Naive B cell (primary cell): Measurements from ENCODE around the gene DLGAP3. TPM values are rescaled to one million over a fixed set of nuclear protein-coding genes. Genes with fewer than 3 reads are reported as not detected.

ENCODE experiments used
- ATAC-seq, 2 donors: fragments of 150-1000 bp; cut with Tn5 transposase; 2 replicates each; pipeline ENCODE4 v1.10.0; 2021; ENCODE audit warnings: low read depth in 2 of 2, mild to moderate bottlenecking in 2 of 2, moderate library complexity in 2 of 2
- DNase-seq: peaks from one replicate; pipeline ENCODE4 v3.0.0; 2022
- H3K27ac Mint-ChIP-seq, 6 donors: one replicate each; pipeline ENCODE4 v1.8.0; 2020 to 2022; ENCODE audit warnings: mild to moderate bottlenecking in 6 of 6, mixed read lengths in 6 of 6, moderate library complexity in 5 of 6, inconsistent platforms in 2 of 6
- H3K27me3 Mint-ChIP-seq, 3 donors: one replicate each; pipeline ENCODE4 v1.8.0; 2021 to 2022; ENCODE audit warnings: mixed read lengths in 3 of 3, mild to moderate bottlenecking in 1 of 3
- H3K36me3 Mint-ChIP-seq, 2 donors: one replicate each; pipeline ENCODE4 v1.8.0; 2020 to 2022; ENCODE audit warnings: mixed read lengths in 2 of 2, inconsistent platforms in 1 of 2, mild to moderate bottlenecking in 1 of 2
- H3K4me1 Mint-ChIP-seq, 3 donors: one replicate each; pipeline ENCODE4 v1.8.0; 2020 to 2022; ENCODE audit warnings: mixed read lengths in 3 of 3, inconsistent platforms in 1 of 3, mild to moderate bottlenecking in 1 of 3, moderate library complexity in 1 of 3
- H3K4me3 Mint-ChIP-seq, 8 donors: one replicate each; pipeline ENCODE4 v1.8.0; 2020 to 2022; ENCODE audit warnings: mild to moderate bottlenecking in 8 of 8, mixed read lengths in 8 of 8, moderate library complexity in 8 of 8, inconsistent platforms in 2 of 8
- H3K9me3 Mint-ChIP-seq, 7 donors: one replicate each; pipeline ENCODE4 v1.8.0; 2020 to 2022; ENCODE audit warnings: mixed read lengths in 7 of 7, mild to moderate bottlenecking in 5 of 7, inconsistent platforms in 2 of 7, moderate library complexity in 1 of 7
- polyA plus RNA-seq, 6 donors: library from polyadenylated mRNA; unstranded; fragments of 300-500 nt; fragmentation: Illumina TruSeq; gene quantifications; one replicate each; pipeline ENCODE4 v1.2.3, GENCODE V29; 2021; ENCODE audit warnings: low read depth in 6 of 6

The DLGAP3 gene
- polyA plus RNA-seq, 6 donors from 2014 or later: 0.25 to 1.4 (median 0.41) TPM; not detected in 1

DNA sequence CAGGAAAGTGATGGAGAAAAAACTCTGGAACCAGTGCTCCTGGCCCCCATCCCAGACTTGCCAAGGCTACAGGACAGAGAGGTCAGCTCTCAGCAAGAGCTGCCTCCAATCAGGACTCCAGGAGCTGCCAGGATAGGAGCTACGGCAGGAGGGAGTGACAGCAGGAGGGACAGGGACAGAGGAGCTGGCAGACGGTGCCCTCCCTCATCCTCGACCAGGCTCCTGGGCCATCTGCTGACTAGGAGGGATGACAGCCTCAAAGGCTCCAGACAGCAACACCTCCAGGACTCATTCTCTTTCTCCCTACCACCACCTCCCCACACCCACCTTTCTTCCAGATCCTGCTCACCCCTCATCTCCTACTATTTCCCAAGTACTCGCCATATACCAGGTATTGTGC is 22.7 kb downstream of the DLGAP3 start:
- ATAC-seq (no peak), DNase-seq (no peak)
- Mint-ChIP-seq H3K36me3 (peaks cover 0 to 19% of the 10 kb centered on the region in 2 donors), H3K27ac (peak overlapping the region in 1 of 6 donors; percentile 79), H3K4me3 (no peak overlapping the region), H3K9me3 (peaks cover 0 to 10% (median 0%) of the 10 kb centered on the region in 7 donors), H3K4me1 (peaks cover 1 to 18% (median 7%) of the 10 kb centered on the region in 3 donors), H3K27me3 (peaks cover 0 to 8% (median 0%) of the 10 kb centered on the region in 3 donors)

DNA sequence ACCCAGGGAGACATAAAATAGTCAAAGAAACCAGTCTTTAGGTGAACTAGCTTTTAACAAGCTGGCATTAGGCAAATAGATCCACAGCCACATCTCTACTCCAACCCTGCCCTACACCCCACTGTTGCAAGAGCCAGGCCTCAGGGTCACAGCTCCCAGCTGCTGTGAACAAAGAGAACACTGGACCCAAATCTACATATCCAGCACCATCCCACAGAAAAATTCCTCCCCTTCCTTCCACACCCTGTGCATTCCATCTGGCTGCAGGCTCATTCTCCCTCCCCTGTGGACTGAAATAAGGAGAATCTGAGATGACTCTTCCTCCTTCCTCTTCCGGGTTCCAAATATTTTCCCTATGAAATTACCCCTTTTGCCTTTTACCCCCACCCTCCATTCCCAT is 23.2 kb downstream of the DLGAP3 start:
- no peak for DNase-seq
- ATAC-seq: no peak
- Mint-ChIP-seq H3K9me3 (peaks cover 0 to 10% (median 0%) of the 10 kb centered on the region in 7 donors), H3K36me3 (peaks cover 0 to 19% of the 10 kb centered on the region in 2 donors), H3K4me1 (peaks cover 6 to 22% (median 7%) of the 10 kb centered on the region in 3 donors), H3K27me3 (peaks cover 0 to 8% (median 0%) of the 10 kb centered on the region in 3 donors), H3K27ac (peak overlapping the region in 2 of 6 donors; percentile 18 to 79), H3K4me3 (no peak overlapping the region)

DNA sequence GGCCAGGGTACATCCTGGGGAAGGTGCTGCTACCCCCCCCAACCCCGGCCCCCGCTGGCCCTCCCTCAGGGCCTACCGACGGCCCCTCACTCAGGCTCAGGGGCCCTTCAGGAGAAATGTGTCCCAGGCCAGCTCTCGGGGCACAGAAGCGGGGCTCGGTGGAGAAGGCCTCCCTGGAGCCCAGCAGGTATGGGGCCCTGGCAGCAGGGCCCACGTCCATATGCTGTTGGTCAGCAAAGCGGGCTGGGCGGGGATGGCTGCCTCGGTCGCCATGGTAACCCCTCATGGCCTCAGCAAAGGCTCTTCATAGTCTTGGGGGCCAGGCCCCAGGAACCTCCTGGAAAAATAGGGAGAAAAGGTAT is 24.4 kb downstream of the DLGAP3 start:
- H3K36me3 Mint-ChIP-seq: peaks cover 0 to 13% of the 10 kb centered on the region in 2 donors
- no peak for ATAC-seq
- H3K9me3 Mint-ChIP-seq: peaks cover 0 to 6% (median 0%) of the 10 kb centered on the region in 7 donors
- H3K4me1 Mint-ChIP-seq: peaks cover 13 to 23% (median 16%) of the 10 kb centered on the region in 3 donors
- H3K27ac Mint-ChIP-seq: no peak overlapping the region
- no peak for DNase-seq
- no peak overlapping the region for H3K4me3 Mint-ChIP-seq
- H3K27me3 Mint-ChIP-seq: peaks cover 0 to under 1% (median 0%) of the 10 kb centered on the region in 3 donors

DNA sequence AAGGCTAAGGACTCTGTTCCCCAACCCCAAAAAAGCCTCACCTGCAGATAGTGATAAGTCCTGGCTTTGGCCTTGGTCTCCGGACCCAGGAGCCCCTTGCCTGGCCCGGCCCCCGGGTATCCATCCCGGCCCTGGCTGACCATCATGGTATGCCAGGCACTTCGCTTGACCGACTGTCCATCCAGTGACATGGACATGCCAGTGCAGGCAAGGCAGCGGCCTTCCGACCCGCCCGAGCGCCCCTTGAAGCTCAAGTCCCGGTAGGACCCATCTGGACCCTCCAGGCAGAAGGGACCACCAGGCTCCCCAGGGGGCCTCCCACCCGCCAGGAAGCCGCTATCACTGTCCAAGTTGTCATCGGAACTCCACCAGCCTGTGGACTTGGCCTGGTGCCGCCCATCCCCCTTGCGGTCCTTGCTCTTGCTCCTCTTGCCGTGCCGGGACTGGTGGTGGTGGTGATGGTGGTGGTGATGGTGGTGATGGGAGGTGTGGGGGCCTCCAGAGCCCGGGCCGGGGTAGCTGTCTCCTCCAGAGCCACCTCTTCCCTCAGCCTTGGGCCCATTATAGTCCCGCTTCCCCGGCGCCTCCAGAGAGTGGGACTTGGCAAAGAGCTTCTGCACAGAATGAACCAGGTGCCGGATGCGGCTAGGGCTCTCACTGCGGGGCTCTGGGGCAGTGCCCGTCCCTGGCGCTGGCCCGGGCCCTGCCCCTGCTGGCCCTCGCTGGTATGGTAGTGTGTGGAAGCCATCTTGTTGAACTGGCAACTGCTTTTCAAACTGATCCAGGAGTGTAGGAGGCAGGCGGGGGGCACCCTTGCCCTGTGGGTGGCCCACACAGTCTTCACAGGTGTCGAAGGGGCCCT is 25.0 kb downstream of the DLGAP3 start:
- peaks cover 0 to 6% (median 0%) of the 10 kb centered on the region in 7 donors for H3K9me3 Mint-ChIP-seq
- peaks cover 13 to 23% (median 16%) of the 10 kb centered on the region in 3 donors for H3K4me1 Mint-ChIP-seq
- no peak overlapping the region for H3K27ac Mint-ChIP-seq
- H3K36me3 Mint-ChIP-seq: peaks cover 0 to 13% of the 10 kb centered on the region in 2 donors
- no peak for ATAC-seq
- H3K4me3 Mint-ChIP-seq: no peak overlapping the region
- DNase-seq: no peak
- H3K27me3 Mint-ChIP-seq: no peaks in the 10 kb centered on the region

DNA sequence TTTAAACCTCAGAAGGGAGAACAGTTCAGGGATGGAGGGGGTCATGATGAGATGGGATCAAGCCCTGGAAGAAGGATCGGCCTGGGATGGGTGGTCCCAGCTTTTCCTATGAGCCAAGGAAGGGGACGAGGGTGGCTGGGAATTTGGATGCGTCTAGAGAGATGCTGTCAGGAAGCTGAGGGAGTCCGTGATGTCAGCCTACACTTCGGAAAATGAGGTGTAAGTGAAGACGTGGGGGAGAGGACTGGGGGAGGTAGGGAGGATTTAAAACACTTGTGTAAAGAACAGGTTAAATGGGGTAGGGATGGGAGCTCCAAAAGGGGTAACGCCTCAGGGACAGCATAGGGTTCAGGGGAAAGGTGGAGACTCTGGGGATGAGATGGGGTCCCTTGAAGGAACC is 27.5 kb downstream of the DLGAP3 start:
- Mint-ChIP-seq H3K36me3 (peaks cover 0 to 9% of the 10 kb centered on the region in 2 donors), H3K4me3 (no peak overlapping the region), H3K27ac (peak overlapping the region in 2 of 6 donors; percentile 65 to 90), H3K27me3 (no peaks in the 10 kb centered on the region), H3K9me3 (no peaks in the 10 kb centered on the region), H3K4me1 (peaks cover 9 to 15% (median 13%) of the 10 kb centered on the region in 3 donors)
- DNase-seq (no peak), ATAC-seq (no peak)

DNA sequence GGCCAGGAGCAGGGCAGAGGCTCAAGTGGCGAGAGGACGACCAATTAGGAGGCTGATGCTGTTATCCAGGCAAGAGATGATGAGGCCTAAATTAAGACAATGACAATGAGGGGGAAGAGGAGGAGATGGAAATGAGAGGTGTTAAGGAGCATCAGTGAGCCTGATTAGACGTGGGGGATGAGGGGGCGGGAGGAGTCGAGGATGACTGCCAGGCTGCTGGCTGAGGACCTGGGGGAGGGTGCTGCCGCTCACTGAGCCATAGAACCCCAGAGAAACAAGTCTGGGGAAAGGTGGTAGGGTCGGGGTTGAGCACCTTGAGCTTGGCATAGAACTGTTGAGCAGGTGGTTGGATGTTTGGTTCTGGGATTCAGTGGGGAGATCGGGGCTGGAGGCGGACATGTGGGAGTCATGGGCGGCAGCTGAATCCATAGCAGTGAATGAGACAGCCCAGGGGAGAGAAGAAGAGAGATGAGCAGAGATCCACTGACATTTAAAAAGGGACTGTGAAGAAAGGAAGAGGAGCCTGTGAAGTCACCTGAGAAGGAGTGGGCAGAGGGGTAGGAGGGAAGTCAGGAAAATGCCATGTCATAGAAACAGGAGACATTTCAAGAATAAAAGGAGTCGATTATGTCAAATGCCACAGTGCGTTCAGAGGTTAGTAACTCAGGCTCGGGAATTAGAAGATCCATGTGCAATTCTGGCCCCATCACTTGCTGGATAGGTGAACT is 28.5 kb downstream of the DLGAP3 start:
- Mint-ChIP-seq H3K27me3 (no peaks in the 10 kb centered on the region), H3K27ac (peak overlapping the region in 1 of 6 donors; percentile 90), H3K36me3 (no peaks in the 10 kb centered on the region), H3K4me1 (peaks cover 9 to 15% (median 13%) of the 10 kb centered on the region in 3 donors), H3K4me3 (no peak overlapping the region), H3K9me3 (no peaks in the 10 kb centered on the region)
- ATAC-seq (no peak), DNase-seq (no peak)

DNA sequence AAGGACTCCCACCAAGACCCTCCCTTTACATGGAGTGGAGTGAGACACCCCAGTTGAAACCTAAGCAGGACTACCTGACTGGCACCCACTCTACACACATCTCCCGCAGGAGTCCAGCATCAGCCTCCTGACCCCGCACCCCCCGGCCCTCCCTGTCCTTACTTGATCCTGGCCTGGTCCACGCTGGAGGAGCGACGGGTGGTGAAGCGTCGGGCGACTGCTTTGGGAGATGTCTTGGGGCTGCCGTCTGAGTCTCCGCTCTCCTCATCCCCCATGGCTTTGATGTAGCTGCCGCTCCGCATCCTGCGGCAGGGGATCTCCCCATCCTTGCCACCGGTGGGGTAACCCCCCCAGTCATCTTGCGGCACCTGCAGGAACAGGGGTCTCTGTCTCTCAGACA is 29.5 kb downstream of the DLGAP3 start:
- ATAC-seq (no peak), DNase-seq (no peak)
- H3K4me1 Mint-ChIP-seq: peaks cover 9 to 15% (median 13%) of the 10 kb centered on the region in 3 donors
- peak overlapping the region in 2 of 6 donors; percentile 33 to 62 for H3K27ac Mint-ChIP-seq
- H3K4me3 Mint-ChIP-seq: no peak overlapping the region
- no peaks in the 10 kb centered on the region for H3K9me3 Mint-ChIP-seq
- H3K36me3 Mint-ChIP-seq: no peaks in the 10 kb centered on the region
- no peaks in the 10 kb centered on the region for H3K27me3 Mint-ChIP-seq

DNA sequence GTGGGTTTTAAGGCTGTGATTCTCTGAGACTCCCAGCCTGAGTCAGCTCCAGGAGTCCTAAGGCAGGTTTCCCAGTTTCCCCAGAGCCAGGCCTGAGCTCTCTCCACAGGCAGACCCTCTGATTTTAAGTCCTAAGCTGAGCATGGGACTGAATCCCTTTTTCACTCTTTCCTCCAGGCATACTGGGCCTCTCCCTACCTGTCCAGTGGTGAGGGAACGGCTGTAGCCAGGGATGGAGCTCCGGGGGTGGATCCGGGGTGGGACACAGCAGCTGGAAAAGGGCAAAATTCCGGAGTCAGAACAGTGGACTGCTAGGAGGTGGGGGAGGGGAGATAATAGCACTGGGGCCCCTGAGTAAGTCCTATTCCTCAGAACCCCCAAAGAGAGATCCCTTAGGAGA is 30.0 kb downstream of the DLGAP3 start:
- no peaks in the 10 kb centered on the region for H3K27me3 Mint-ChIP-seq
- H3K4me3 Mint-ChIP-seq: no peak overlapping the region
- H3K27ac Mint-ChIP-seq: no peak overlapping the region
- no peaks in the 10 kb centered on the region for H3K9me3 Mint-ChIP-seq
- H3K36me3 Mint-ChIP-seq: peaks cover 0 to 1% of the 10 kb centered on the region in 2 donors
- ATAC-seq (no peak), DNase-seq (no peak)
- peaks cover 9 to 15% (median 13%) of the 10 kb centered on the region in 3 donors for H3K4me1 Mint-ChIP-seq

DNA sequence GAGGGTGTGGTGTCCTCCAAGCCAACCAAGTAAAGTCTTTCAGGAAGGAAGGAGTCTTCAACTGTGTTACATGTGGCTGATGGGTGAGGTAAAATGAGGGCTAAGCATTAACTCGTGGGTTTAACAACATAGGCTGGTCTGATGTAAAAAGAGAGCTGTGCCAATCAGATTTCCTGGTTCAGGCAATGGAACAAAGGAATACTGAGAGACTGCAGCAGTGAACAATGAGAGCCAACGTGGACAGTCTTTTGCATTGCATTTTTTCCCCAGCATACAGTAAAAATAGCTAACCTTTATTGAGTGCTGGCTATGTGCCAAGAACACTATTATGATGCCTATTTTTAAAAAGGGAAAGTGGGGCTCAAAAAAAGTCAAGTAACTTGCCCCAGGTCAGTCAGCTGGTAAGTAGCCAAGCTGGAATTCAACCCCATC is 31.1 kb downstream of the DLGAP3 start:
- no peak for ATAC-seq
- Mint-ChIP-seq H3K27me3 (no peaks in the 10 kb centered on the region), H3K4me1 (peaks cover 9 to 15% (median 13%) of the 10 kb centered on the region in 3 donors), H3K27ac (peak overlapping the region in 1 of 6 donors; percentile 86), H3K36me3 (peaks cover 0 to 6% of the 10 kb centered on the region in 2 donors), H3K4me3 (no peak overlapping the region), H3K9me3 (peaks cover 0 to 3% (median 2%) of the 10 kb centered on the region in 7 donors)
- no peak for DNase-seq

DNA sequence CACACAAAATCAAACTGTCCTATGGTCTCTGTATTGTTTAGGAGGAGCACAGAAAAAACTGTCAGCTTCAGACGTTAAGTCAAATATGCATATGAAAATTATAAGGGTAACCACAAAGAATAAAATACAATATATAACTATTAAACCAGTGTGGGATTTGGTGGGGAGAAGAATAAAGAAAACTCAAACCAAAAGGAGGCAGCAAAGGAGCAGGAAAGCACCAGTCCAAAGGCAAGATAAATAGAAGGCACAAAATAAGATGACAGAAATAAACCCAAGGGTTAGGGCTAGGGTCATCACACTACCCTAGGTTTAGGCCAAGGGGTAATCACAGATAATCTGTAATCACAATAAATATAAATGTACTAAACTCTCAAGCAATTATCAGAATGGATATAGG is 32.8 kb downstream of the DLGAP3 start:
- H3K4me3 Mint-ChIP-seq: no peak overlapping the region
- H3K36me3 Mint-ChIP-seq: peaks cover 10 to 20% of the 10 kb centered on the region in 2 donors
- peaks cover 9 to 10% (median 9%) of the 10 kb centered on the region in 3 donors for H3K4me1 Mint-ChIP-seq
- peak overlapping the region in 1 of 6 donors; percentile 22 for H3K27ac Mint-ChIP-seq
- peaks cover 4 to 19% (median 13%) of the 10 kb centered on the region in 7 donors for H3K9me3 Mint-ChIP-seq
- no peaks in the 10 kb centered on the region for H3K27me3 Mint-ChIP-seq
- no peak for ATAC-seq
- no peak for DNase-seq

DNA sequence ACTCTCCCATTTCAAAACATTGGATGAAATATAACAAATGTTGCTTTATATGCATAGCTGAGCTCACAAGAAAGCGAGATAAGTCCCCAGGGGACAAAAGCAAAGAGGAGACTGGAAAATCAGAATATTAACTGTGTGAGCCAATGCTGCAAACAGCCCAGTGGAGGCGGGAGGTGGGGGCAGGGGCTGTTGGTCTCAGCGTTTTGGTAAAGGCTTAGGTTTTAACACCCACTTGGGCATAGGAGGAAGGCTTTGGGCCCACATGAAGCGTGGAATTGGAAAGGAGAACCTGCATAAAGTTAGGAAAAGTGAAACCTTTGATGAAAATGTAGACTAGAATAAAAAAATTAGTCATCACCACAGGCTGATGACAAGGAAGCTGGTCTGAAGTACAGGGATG is 39.7 kb downstream of the DLGAP3 start:
- ATAC-seq (no peak), DNase-seq (no peak)
- Mint-ChIP-seq H3K4me1 (peaks cover 6 to 16% (median 13%) of the 10 kb centered on the region in 3 donors), H3K27me3 (peaks cover 17 to 34% (median 25%) of the 10 kb centered on the region in 3 donors), H3K4me3 (no peak overlapping the region), H3K9me3 (peaks cover 4 to 22% (median 16%) of the 10 kb centered on the region in 7 donors), H3K36me3 (peaks cover 27 to 28% of the 10 kb centered on the region in 2 donors), H3K27ac (no peak overlapping the region)

DNA sequence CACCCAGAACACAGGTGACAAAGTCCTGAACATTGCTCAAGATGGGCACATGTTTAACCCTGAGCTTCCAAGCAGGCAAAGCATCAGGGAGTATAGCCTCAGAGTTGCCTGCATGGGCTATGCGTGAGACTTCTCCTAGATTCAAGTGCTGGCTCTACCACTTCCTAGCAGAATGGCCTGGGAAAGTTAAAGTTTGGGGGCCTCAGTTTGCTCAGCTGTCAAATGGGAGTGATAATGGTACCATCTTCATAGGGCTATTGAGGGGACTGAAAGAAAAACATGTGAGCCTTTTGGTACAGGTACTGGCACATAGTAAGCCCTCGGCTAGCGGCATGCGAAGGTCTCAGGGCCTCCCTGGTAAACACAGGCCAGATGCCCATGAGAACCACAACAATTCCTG is 41.9 kb downstream of the DLGAP3 start:
- ATAC-seq (no peak), DNase-seq (no peak)
- no peak overlapping the region for H3K4me3 Mint-ChIP-seq
- peaks cover 6 to 18% (median 16%) of the 10 kb centered on the region in 3 donors for H3K4me1 Mint-ChIP-seq
- peaks cover 17 to 36% (median 34%) of the 10 kb centered on the region in 3 donors for H3K27me3 Mint-ChIP-seq
- H3K27ac Mint-ChIP-seq: no peak overlapping the region
- H3K9me3 Mint-ChIP-seq: peaks cover 4 to 15% (median 11%) of the 10 kb centered on the region in 7 donors
- H3K36me3 Mint-ChIP-seq: peaks cover 17 to 34% of the 10 kb centered on the region in 2 donors
